GM21447 (cell line): Measurements from ENCODE around the gene DCAF12.
"Not testable (repeated sequence)": the region's sequence is repeated elsewhere in the genome, so short reads cannot be mapped to it uniquely, and the experiment has no call there.

Source experiments
- ATAC-seq: cut with Tn5 transposase; IDR thresholded peaks from one replicate; pipeline ENCODE4 v1.9.1; 2021; ENCODE audit not compliant: unreplicated experiment

The DCAF12 gene

GRCh38 chr9:34126207-34127034 is at the start of gene DCAF12:
TSS of gene DCAF12 (minus strand) at chr9:34126698. CDS start at chr9:34126431, 267 bp downstream.
- peak; percentile 79 for ATAC-seq

DNA sequence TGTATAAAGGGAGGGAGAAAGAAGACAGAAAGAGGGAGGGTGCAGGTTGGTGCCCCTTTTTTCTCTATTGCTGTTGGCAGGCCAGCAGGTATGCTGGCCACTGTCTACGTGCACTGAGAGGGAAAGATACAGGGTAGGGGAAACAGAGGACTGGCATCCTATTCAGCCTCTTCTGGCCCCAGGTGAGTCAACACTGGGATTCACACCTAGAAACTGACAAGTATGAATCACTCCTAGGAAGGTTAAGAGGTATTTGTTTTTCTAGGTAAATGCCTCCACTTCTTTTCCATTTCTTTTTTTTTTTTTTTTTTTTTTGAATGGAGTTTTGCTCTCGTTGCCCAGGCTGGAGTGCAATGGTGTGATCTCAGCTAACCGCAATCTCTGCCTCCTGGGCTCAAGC is 49.6 kb upstream of the DCAF12 start:
- ATAC-seq = no peak

DNA sequence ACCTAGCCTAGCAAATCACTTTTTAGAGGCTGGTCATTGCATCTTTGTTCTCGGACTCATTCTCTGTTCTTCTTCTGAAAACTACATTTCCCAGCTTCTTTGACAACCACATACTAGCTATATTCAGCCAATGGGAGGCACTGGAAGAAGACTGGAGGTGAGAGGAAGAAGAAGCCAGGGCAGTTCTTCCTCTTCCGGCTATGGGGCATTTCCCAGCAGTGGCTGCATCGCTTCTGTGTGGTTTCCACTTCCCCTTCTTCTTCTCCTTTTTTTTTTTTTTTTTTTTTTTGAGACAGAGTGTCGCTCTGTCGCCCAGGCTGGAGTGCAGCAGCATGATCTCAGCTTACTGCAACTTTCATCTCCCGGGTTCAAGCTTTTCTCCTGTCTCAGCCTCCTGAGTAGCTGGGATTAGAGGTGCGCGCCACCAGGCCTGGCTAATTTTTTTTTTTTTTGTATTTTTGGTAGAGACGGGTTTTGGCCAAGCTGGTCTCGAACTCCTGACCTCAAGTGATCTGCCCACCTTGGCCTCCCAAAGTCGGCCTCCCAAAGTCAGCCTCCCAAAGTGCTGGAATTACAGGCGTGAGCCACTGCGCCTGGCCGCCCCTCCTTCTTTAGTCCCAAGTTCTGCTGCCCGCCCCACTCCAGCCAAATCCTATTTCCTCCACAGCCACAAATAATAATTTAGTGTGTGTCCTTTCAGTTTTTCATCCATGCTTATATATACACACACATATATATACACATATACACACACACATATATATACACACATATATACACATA is 45.4 kb upstream of the DCAF12 start:
- peak; percentile 70 for ATAC-seq

- no peak for ATAC-seq
Observed at GRCh38 chr9:34170237-34170991, 43.9 kb upstream of the DCAF12 start.

DNA sequence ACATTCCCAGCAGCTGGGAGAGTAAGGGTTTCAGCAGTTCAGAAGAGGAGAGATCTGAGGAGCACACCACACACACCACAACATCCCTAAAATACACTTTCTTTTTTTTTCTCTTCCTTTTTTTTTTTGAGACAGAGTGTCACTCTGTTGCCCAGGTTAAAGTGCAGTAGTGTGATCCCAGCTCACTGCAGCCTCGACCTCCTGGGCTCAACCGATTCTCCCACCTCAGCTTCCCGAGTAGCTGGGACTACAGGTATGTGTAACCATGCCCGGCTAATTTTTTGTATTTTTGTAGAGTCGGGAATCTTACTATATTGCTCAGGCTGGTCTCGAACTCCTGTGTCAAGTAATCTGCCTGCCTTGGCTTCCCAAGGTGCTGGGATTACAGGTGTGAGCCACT is 42.6 kb upstream of the DCAF12 start:
- ATAC-seq = no peak

GRCh38 chr9:34163434-34163833 is 36.9 kb upstream of the DCAF12 start:
- no peak for ATAC-seq

GRCh38 chr9:34158362-34158869 is 31.9 kb upstream of the DCAF12 start:
- no peak for ATAC-seq

DNA sequence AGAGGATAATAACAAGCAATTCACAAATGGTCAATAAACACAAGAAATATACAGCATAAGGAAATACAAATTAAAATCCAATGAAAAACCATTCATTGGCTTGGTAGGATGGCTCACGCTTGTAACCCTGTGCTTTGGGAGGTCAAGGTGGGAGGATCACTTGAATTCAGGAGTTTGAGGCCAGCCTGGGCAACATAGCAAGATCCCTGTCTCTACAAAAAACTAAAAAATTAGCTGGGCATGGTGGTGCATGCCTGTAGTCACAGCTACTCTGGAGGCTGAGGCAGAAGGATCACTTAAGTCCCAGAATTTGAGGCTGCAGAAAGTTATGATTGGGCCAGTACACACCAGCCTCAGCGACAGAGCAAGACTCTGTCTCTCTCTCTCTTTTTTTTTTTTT is 31.4 kb upstream of the DCAF12 start:
- ATAC-seq = no peak

DNA sequence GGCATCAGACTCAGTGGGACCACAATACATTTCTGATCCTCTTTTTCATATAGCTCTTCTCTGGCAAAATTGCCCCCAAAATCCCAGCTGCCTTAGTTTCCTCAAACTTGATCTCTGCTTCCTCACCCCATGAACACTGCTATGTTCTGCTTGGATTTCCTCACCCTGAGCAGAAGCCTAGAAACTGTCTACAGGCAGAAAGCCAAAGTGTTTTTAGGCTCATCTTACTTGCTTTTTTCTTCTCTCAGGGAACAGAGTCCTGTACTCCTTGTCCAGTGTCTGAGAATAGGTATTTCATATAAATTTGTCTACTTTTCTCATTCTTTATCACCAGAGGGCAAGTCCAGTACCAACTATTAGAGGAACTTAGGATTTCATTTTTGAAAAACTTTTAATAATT is 30.8 kb upstream of the DCAF12 start:
- ATAC-seq = no peak

GRCh38 chr9:34154057-34154456 is 27.6 kb upstream of the DCAF12 start:
- ATAC-seq = no peak

DNA sequence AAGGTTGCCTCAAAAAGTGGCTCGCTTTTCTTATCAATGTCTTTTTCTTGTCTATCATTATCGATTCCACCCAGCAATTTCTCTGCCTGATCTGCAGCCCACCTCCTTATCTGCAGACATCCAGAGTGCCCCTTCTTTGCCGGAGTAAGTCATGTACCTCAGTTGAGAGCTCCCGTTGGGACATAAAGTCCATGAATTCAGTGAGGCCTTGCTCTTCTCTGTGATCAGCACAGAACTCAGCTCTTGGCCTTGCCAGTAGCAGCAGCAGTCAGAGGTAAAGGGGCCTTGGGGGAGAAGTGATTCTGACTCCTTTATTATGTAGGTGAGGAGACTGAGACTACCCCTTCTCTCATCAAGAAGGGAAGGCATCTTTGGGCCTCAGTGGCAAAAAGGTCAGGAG is 24.9 kb upstream of the DCAF12 start:
- no peak for ATAC-seq

GRCh38 chr9:34145165-34145564 is 18.7 kb upstream of the DCAF12 start:
- no peak for ATAC-seq

GRCh38 chr9:34143116-34143515 is 16.6 kb upstream of the DCAF12 start:
- no peak for ATAC-seq

GRCh38 chr9:34140853-34141252 is 14.4 kb upstream of the DCAF12 start:
- ATAC-seq = no peak

GRCh38 chr9:34139477-34140146 is 13.1 kb upstream of the DCAF12 start:
- ATAC-seq = no peak

DNA sequence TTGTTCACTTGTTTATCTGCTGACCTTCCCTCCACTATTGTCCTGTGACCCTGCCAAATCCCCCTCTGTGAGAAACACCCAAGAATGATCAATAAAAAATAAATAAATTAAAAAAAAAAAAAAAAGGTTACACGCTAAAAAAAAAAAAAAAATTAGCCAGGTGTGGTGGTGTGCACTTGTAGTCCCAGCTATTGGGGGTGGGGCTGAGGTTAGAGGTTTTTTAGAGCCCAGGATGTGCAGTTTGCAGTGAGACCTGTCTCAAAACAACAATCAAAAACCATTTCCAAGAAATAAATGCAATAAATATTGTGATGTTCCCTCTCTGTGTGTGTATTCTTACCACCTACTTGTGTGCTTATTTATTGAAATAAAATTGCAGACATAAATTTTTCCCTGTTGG is 12.1 kb upstream of the DCAF12 start:
- ATAC-seq = not testable (repeated sequence)

DNA sequence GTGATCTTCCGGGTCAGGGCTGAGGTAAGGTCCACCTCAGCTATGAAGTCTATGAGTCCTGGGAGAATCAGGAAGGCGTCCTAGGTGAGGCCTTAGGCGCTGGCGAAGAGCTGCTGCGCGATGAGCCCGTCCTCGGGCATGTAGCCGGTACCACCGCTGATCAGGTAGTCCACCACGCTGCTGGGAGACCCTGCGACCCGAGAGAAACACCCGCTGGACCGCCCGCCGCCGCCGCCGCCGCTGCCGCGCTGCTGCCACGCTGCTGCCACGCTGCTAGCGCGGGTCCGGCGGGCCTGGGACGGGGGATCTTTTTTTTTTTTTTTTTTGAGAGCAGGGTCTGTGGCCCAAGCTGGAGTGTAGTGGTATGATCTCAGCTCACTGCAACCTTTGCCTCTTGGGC is 8.0 kb upstream of the DCAF12 start:
- ATAC-seq = no peak

GRCh38 chr9:34133436-34133949 is 7.0 kb upstream of the DCAF12 start:
- ATAC-seq = no peak

GRCh38 chr9:34131571-34131970 is 5.1 kb upstream of the DCAF12 start:
- ATAC-seq = no peak
